CD4-positive, alpha-beta T cell (primary cell): Measurements from ENCODE around the gene MTERF4. TPM values are rescaled to one million over a fixed set of nuclear protein-coding genes. Genes with fewer than 3 reads are reported as not detected.

Experiments
- ATAC-seq: fragments of 200-7000 bp; cut with Tn5 transposase; one replicate; pipeline ENCODE4 v1.10.0; 2022; ENCODE audit warnings: mild to moderate bottlenecking; ENCODE audit not compliant: poor library complexity
- CTCF ChIA-PET: fragments of 350-600 bp; sonication (Branson Sonifier 250); formaldehyde crosslinking; loops from one replicate; lab custom pipeline; 2021; ENCODE audit warnings: antibody characterized with exemption, inconsistent platforms; lab: Charles Lee
- POLR2A ChIA-PET: fragments of 350-600 bp; sonication (Branson Sonifier 250); formaldehyde crosslinking; loops from one replicate; lab custom pipeline; 2021; ENCODE audit warnings: antibody characterized with exemption, inconsistent platforms; lab: Charles Lee
- DNase-seq, 14 experiments: peaks; one replicate each; pipeline ENCODE4 v3.0.0-alpha.2; 2013 to 2020; ENCODE audit warnings: mixed read lengths in 2 of 14
- H3K27ac ChIP-seq, 2 donors: one replicate each; pipeline versions ENCODE4 v1.5.1 to v1.7.0; 2013; ENCODE audit warnings: low read length in 2 of 2, low read depth in 1 of 2, mild to moderate bottlenecking in 1 of 2
- H3K27me3 ChIP-seq, 2 experiments: 1 replicate in 1 of 2; 2 replicates in 1 of 2; pipeline versions ENCODE4 v1.6.1 to v1.7.0; 2013; ENCODE audit warnings: low read length in 2 of 2, control low read depth in 1 of 2, mild to moderate bottlenecking in 1 of 2, moderate library complexity in 1 of 2; ENCODE audit not compliant: insufficient read depth in 2 of 2, control insufficient read depth in 1 of 2
- H3K36me3 ChIP-seq: one replicate; pipeline ENCODE4 v1.6.1; 2013; ENCODE audit warnings: low read length, control low read depth; ENCODE audit not compliant: insufficient read depth
- H3K4me1 ChIP-seq: one replicate; pipeline ENCODE4 v1.6.1; 2013; ENCODE audit warnings: low read length, control low read depth; ENCODE audit not compliant: insufficient read depth
- H3K4me3 ChIP-seq: one replicate; pipeline ENCODE4 v1.5.1; 2013; ENCODE audit warnings: mild to moderate bottlenecking, low read length, moderate library complexity
- H3K9me3 ChIP-seq, 2 experiments: 1 replicate in 1 of 2; 2 replicates in 1 of 2; pipeline versions ENCODE4 v1.6.1 to v1.7.0; 2013; ENCODE audit warnings: low read length in 2 of 2, mild to moderate bottlenecking in 2 of 2, control low read depth in 1 of 2, moderate library complexity in 1 of 2; ENCODE audit not compliant: control insufficient read depth in 1 of 2, insufficient read depth in 1 of 2
- H3K27ac Mint-ChIP-seq: one replicate; pipeline ENCODE4 v1.8.0; 2020; ENCODE audit warnings: mixed read lengths
- H3K27me3 Mint-ChIP-seq: one replicate; pipeline ENCODE4 v1.8.0; 2021; ENCODE audit warnings: mixed read lengths
- H3K36me3 Mint-ChIP-seq: one replicate; pipeline ENCODE4 v1.8.0; 2021; ENCODE audit warnings: low read depth, mixed read lengths
- H3K4me1 Mint-ChIP-seq: one replicate; pipeline ENCODE4 v1.8.0; 2021; ENCODE audit warnings: low read depth, mixed read lengths
- H3K4me3 Mint-ChIP-seq: one replicate; pipeline ENCODE4 v1.8.0; 2020; ENCODE audit warnings: mild to moderate bottlenecking, mixed read lengths
- H3K9me3 Mint-ChIP-seq: one replicate; pipeline ENCODE4 v1.8.0; 2020; ENCODE audit warnings: mixed read lengths
- intact Hi-C, 2 experiments: fragments of 100-400 bp; cut with DNase I in 1 of 2; cut with micrococcal nuclease in 1 of 2; formaldehyde crosslinking; loops; one replicate each; pipeline versions ENCODE4 v1.15.1 to v1.9.0; 2023 to 2025; cut with DNase I, micrococcal nuclease
- total RNA-seq, 174 experiments: library from RNA in 2 of 174; stranded (reverse) in 2 of 174; gene quantifications; one replicate each; pipeline ENCODE4 v1.2.3 and lab custom pipeline; 2021 to 2026
- TF ChIP-seq, protein P1 (sequence below): fragments of 200-600 bp; IDR thresholded peaks from one replicate; pipeline ENCODE4 v1.8.0; 2022; ENCODE audit warnings: antibody characterized with exemption, mild to moderate bottlenecking

The MTERF4 gene
- total RNA-seq, 2 experiments from 2014 or later: 84.0 to 87.5 TPM

DNA sequence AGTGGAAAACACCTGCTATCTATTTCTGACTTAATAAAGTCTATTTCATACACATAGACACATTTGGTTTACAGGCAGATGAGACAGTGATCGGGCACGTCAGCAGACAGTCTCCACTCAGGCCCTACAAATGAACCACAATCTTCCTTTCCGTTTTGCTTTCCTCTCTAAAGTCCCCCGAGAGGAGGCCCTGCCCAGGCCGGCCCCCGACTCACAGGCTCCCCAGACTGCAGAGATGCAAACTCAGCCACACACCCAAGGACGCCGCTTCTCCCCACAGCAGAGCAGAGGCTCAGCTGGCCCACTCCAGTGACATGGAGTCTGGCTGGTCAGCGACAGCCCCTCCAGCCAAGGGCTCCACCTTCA is 9.3 kb upstream of the MTERF4 start:
- peak overlapping the region; percentile 68 for H3K4me3 ChIP-seq
- peaks cover 2% of the 10 kb centered on the region for H3K9me3 Mint-ChIP-seq
- peaks cover 57% of the 10 kb centered on the region for H3K36me3 Mint-ChIP-seq
- peaks cover 0 to 13% of the 10 kb centered on the region in 2 experiments for H3K9me3 ChIP-seq
- H3K27me3 Mint-ChIP-seq: no peaks in the 10 kb centered on the region
- peak overlapping the region; percentile 91 for H3K4me3 Mint-ChIP-seq
- H3K4me1 Mint-ChIP-seq: peaks cover 59% of the 10 kb centered on the region
- no peaks in the 10 kb centered on the region for H3K27me3 ChIP-seq
- ChIA-PET CTCF (no interaction called here), POLR2A (interaction anchor here (1.0 to 5.1 kb wide), 4 partner anchors 9 to 38 kb away, joined by 4 to 40 read pairs (median 20); partner anchors contain the start of genes MTERF4, PASK and PPP1R7)
- DNase-seq (peak in 6 of 14 experiments; percentile 44 to 72 (median 52)), ATAC-seq (peak; percentile 45)
- H3K27ac Mint-ChIP-seq: peak overlapping the region; percentile 95
- H3K36me3 ChIP-seq: peaks cover 30% of the 10 kb centered on the region
- H3K27ac ChIP-seq: peak overlapping the region; percentile 54 to 90
- TF ChIP-seq, protein P1, sequence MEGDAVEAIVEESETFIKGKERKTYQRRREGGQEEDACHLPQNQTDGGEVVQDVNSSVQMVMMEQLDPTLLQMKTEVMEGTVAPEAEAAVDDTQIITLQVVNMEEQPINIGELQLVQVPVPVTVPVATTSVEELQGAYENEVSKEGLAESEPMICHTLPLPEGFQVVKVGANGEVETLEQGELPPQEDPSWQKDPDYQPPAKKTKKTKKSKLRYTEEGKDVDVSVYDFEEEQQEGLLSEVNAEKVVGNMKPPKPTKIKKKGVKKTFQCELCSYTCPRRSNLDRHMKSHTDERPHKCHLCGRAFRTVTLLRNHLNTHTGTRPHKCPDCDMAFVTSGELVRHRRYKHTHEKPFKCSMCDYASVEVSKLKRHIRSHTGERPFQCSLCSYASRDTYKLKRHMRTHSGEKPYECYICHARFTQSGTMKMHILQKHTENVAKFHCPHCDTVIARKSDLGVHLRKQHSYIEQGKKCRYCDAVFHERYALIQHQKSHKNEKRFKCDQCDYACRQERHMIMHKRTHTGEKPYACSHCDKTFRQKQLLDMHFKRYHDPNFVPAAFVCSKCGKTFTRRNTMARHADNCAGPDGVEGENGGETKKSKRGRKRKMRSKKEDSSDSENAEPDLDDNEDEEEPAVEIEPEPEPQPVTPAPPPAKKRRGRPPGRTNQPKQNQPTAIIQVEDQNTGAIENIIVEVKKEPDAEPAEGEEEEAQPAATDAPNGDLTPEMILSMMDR: no peak
- peaks cover 64% of the 10 kb centered on the region for H3K4me1 ChIP-seq
- intact Hi-C loops: no loop called here

DNA sequence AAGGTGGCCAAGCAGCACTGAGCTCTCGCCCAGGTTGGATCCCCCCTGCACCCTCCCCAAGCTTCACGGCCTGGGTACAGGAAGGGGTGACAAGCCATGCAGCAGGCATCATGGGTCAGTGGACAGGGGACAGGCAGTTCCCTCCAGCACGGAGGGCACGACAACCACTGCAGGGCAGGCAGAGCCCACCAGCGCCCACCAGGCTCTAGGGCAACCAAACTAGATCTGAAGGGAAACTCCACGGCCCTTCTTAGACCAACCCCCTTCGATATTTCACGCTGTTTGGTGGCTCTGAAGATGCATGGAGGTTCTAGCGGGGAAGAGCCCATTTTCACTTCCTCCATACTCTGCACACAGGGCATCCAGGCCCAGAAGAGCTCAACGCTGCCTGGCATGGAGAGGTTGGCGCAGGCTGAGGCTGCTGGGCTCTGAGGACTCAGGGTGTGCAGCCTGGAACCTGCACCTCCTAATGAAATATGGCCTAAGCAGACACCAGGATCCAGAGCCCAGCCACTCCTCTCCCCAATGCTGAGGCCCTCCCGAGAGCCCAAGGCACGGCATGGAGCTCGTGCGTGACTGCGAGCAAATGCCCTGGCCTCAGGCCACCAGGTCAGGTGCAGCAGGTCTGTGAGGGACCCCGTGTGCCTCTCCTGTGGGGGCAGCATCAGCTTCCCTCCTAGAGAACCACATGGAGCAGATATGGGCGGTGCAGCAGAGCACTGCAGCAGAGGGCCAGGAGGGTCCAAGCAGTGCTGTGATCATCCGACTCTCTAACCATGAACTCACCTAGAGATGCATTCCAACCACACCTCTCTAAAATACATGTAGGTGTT is 8.7 kb upstream of the MTERF4 start:
- peak overlapping the region; percentile 68 for H3K4me3 ChIP-seq
- H3K4me3 Mint-ChIP-seq: peak overlapping the region; percentile 91
- POLR2A ChIA-PET: interaction anchor here (1.0 to 5.1 kb wide), 8 partner anchors 9 to 204 kb away, joined by 3 to 40 read pairs (median 7); partner anchors contain the start of genes HDLBP, MTERF4, PASK and PPP1R7
- TF ChIP-seq, protein P1: no peak
- H3K4me1 ChIP-seq: peaks cover 65% of the 10 kb centered on the region
- intact Hi-C loops: no loop called here
- peak in 2 of 14 experiments; percentile 36 to 42 for DNase-seq
- H3K36me3 ChIP-seq: peaks cover 24% of the 10 kb centered on the region
- CTCF ChIA-PET: no interaction called here
- H3K27me3 ChIP-seq: no peaks in the 10 kb centered on the region
- H3K9me3 ChIP-seq: peaks cover 0 to 13% of the 10 kb centered on the region in 2 experiments
- peaks cover 54% of the 10 kb centered on the region for H3K36me3 Mint-ChIP-seq
- H3K27ac Mint-ChIP-seq: peak overlapping the region; percentile 95
- H3K9me3 Mint-ChIP-seq: peaks cover 2% of the 10 kb centered on the region
- peaks cover 61% of the 10 kb centered on the region for H3K4me1 Mint-ChIP-seq
- H3K27me3 Mint-ChIP-seq: no peaks in the 10 kb centered on the region
- ATAC-seq: no peak
- H3K27ac ChIP-seq: peak overlapping the region; percentile 90 to 92

DNA sequence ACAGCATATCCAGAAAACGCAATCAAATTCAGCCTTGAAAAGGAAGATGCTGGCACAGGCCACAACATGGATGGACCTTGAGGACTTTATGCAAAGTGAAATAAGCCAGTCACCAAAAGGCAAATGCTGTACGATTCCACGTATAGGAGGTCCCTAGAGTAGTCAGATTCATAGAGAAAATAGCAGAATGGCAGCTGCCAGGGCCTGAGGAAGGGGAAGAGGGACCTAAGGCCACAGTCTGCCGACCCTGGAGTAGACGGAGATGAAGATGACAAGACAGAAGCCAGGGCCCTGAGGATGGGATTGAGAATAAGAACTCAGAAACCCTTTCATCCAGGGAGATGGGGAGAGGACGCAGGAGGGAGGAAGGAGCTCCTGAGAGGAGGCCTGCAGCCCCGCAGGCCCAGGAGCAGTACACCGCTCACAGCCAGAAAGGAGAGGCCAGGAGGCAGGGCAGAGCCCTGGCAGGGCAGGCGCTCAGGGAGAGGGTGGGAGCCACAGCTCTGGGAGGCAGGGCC is 8.1 kb upstream of the MTERF4 start:
- Histone ChIP-seq H3K36me3 (peaks cover 21% of the 10 kb centered on the region), H3K9me3 (peaks cover 0 to 13% of the 10 kb centered on the region in 2 experiments), H3K4me3 (peak overlapping the region; percentile 68), H3K27me3 (no peaks in the 10 kb centered on the region), H3K4me1 (peaks cover 72% of the 10 kb centered on the region), H3K27ac (peak overlapping the region; percentile 90 to 92)
- intact Hi-C loops: no loop called here
- ATAC-seq: no peak
- Mint-ChIP-seq H3K9me3 (peaks cover 2% of the 10 kb centered on the region), H3K4me3 (peak overlapping the region; percentile 91), H3K4me1 (peaks cover 61% of the 10 kb centered on the region), H3K27ac (peak overlapping the region; percentile 95), H3K36me3 (peaks cover 51% of the 10 kb centered on the region), H3K27me3 (no peaks in the 10 kb centered on the region)
- no peak for DNase-seq
- ChIA-PET POLR2A (interaction anchor here (1.0 to 5.1 kb wide), 8 partner anchors 8 to 205 kb away, joined by 3 to 40 read pairs (median 7); partner anchors contain the start of genes HDLBP, MTERF4, PASK and PPP1R7), CTCF (no interaction called here)
- TF ChIP-seq, protein P1: no peak
